SKM-1 (cell line): Measurements from ENCODE around the gene HLF.

Experiments used
- DNase-seq: peaks from one replicate; lab custom pipeline; 2025; ENCODE audit not compliant: unreplicated experiment; lab: John Stamatoyannopoulos, UW

Gene HLF

GRCh38 chr17:55289978-55290377 lies 25.2 kb downstream of the HLF start:
- DNase-seq: no peak

- no peak for DNase-seq
Measured at GRCh38 chr17:55290492-55291113, 25.8 kb downstream of the HLF start.

- DNase-seq: no peak
Measured at GRCh38 chr17:55291114-55291507, 26.4 kb downstream of the HLF start.

GRCh38 chr17:55292094-55292493 lies 27.3 kb downstream of the HLF start:
- no peak for DNase-seq

GRCh38 chr17:55294042-55294751 lies 29.4 kb downstream of the HLF start:
- no peak for DNase-seq

- peak; percentile 41 for DNase-seq
Measured at GRCh38 chr17:55295411-55296170, 30.8 kb downstream of the HLF start.

- no peak for DNase-seq
Measured at GRCh38 chr17:55296171-55296695, 31.5 kb downstream of the HLF start.

- no peak for DNase-seq
Measured at GRCh38 chr17:55296699-55297098, 31.9 kb downstream of the HLF start.

GRCh38 chr17:55298111-55298730 lies 33.5 kb downstream of the HLF start:
- no peak for DNase-seq

GRCh38 chr17:55299162-55299838 lies 34.5 kb downstream of the HLF start:
- no peak for DNase-seq

GRCh38 chr17:55299890-55300289 lies 35.1 kb downstream of the HLF start:
- no peak for DNase-seq

- DNase-seq: no peak
Measured at GRCh38 chr17:55300479-55301290, 35.9 kb downstream of the HLF start.

GRCh38 chr17:55301521-55302406 lies 37.0 kb downstream of the HLF start:
- DNase-seq: no peak

GRCh38 chr17:55302407-55302787 lies 37.6 kb downstream of the HLF start:
- DNase-seq: no peak

GRCh38 chr17:55303008-55303493 lies 38.3 kb downstream of the HLF start:
- DNase-seq: no peak

- no peak for DNase-seq
Measured at GRCh38 chr17:55303701-55304145, 39.0 kb downstream of the HLF start.

- DNase-seq: no peak
Measured at GRCh38 chr17:55304171-55304859, 39.6 kb downstream of the HLF start.
